ENCODE results near the gene KRTAP12-3.
"Not testable (repeated sequence)": the region's sequence is repeated elsewhere in the genome, so short reads cannot be mapped to it uniquely, and the experiment has no call there.

Gene KRTAP12-3

DNA sequence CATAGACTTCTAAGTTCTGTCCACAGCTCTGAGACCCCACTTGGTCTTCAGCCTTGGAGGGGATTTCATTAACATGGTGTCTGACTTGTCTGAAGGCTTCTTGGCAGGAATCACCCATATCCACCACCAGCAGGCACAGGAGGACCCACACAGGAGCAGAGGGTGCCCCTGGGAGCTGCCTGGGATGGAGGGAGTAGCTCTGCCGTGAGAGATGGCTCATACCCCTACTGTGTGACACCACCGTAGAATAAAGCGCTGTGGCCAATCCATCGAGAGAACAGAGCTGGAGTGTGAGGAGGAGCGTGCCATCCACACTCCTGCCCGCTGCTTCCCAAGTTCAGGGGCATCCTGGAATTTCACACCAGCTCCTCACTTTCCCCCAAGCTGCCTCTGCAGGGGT is 27.3 kb downstream of the KRTAP12-3 start:
- DNase-seq (ENCODE audit: low spot score): not testable (repeated sequence)

GRCh38 chr21:44686000-44686781 is 28.5 kb downstream of the KRTAP12-3 start:
- no peak for DNase-seq (ENCODE audit: low spot score)

GRCh38 chr21:44686843-44687561 is 29.3 kb downstream of the KRTAP12-3 start:
- no peak for DNase-seq (ENCODE audit: low spot score)

- DNase-seq (ENCODE audit: low spot score): no peak
Measured at GRCh38 chr21:44687671-44688070, 29.9 kb downstream of the KRTAP12-3 start.

GRCh38 chr21:44689740-44690139 is 32.0 kb downstream of the KRTAP12-3 start:
- not testable (repeated sequence) for DNase-seq (ENCODE audit: low spot score)

DNA sequence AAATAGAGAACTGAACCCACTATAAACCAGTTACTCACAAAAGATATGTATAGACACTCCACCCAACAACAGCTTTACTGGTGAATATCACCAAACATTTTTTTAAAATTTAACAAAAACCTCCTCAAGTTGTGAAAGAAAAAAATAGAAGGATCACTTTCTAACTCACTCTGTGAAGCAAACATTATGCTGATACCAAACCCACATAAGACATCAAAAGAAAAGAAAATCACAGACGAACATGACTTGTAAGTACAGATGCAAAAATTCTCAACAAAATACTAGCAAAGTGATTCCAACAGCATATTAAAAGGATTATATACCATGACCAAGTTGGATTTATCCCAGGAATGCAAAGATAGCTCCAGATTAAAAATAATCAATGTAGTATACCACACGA is 34.0 kb downstream of the KRTAP12-3 start:
- DNase-seq (ENCODE audit: low spot score): no peak

- no peak for DNase-seq (ENCODE audit: low spot score)
Measured at GRCh38 chr21:44692798-44693512, 35.2 kb downstream of the KRTAP12-3 start.

- DNase-seq (ENCODE audit: low spot score): no peak
Measured at GRCh38 chr21:44694776-44695175, 37.0 kb downstream of the KRTAP12-3 start.

DNA sequence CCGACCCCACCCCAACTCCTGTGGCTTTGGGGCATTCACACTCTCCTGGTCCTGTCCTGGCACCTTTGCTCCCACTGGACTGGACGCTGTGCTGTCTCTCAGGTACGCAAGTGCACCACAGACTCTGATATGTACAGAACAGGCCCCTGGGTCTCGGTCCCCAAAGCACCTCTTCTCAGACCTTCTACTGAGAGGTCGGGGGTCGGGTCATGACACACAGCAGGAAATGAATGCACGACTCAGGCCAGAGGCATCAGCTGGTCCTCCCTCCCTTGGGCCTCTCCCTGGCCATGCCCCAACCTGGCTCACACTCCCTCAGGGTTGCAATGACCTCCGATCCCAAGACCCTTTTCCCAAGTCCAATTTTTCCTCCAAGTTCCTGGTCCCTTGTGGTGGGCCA is 37.5 kb downstream of the KRTAP12-3 start:
- no peak for DNase-seq (ENCODE audit: low spot score)

GRCh38 chr21:44695641-44696040 is 37.9 kb downstream of the KRTAP12-3 start:
- DNase-seq (ENCODE audit: low spot score): no peak

GRCh38 chr21:44696572-44696971 is 38.8 kb downstream of the KRTAP12-3 start:
- no peak for DNase-seq (ENCODE audit: low spot score)

GRCh38 chr21:44697172-44697810 is 39.6 kb downstream of the KRTAP12-3 start, which contains the start of gene KRTAP10-12:
KRTAP10-12 (plus strand) TSS chr21:44697172; CDS start chr21:44697202, 30 bp downstream.
- peak; percentile 57 for DNase-seq (ENCODE audit: low spot score)

- DNase-seq (ENCODE audit: low spot score): no peak
Measured at GRCh38 chr21:44697811-44698734, 40.3 kb downstream of the KRTAP12-3 start.

- DNase-seq (ENCODE audit: low spot score): no peak
Measured at GRCh38 chr21:44699502-44700001, 41.8 kb downstream of the KRTAP12-3 start.

GRCh38 chr21:44700101-44701022 is 42.6 kb downstream of the KRTAP12-3 start:
- DNase-seq (ENCODE audit: low spot score): no peak

DNA sequence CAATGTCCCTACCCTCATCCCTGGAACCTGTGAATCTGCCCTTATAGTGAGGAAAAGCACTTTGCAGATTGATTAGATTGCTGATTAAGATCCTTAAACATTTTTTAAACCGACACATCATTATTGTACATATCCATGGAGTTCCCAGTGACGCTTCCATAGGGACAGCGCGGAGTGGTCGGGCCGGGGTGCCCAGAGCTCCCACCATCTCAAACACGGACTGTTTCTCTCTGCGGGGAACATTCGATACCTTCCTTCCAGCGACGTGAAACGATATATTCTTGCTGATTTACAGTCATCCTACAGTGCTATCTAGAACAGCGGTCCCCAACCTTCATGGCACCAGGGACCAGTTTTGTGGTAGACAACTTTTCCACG is 43.3 kb downstream of the KRTAP12-3 start:
- DNase-seq (ENCODE audit: low spot score): no peak

- no peak for DNase-seq (ENCODE audit: low spot score)
Measured at GRCh38 chr21:44701541-44701940, 43.8 kb downstream of the KRTAP12-3 start.

DNA sequence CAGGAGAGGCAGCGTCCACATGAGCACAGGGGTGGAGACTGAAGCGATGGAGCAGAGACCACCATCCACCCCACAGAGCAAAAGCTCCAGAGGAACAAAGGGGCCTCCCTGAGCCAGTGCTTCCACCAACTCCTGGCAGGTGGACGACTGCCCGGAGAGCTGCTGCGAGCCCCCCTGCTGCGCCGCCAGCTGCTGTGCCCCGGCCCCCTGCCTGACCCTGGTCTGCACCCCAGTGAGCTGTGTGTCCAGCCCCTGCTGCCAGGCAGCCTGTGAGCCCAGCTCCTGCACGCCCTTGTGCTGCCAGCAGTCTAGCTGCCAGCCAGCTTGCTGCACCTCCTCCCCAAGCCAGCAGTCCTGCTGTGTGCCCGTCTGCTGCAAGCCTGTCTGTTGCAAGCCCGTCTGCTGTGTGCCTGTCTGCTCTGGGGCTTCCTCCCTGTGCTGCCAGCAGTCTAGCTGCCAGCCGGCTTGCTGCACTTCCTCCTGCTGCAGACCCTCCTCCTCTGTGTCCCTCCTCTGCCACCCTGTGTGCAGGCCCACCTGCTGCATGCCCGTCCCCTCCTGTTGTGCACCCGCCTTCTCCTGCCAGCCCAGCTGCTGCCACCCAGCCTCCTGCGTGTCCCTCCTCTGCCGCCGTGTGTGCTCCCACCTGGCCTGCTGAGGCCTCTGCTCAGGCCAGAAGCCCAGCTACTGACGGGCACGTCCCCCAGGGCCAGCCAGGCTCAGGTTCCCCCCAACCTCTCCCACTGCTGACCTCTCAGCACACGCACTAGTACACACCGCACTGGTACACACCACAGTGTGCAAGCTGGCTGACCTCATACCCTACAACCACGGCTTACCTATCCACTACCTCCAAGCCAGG is 44.6 kb downstream of the KRTAP12-3 start:
- DNase-seq (ENCODE audit: low spot score): peak; percentile 52

Measured in cerebellar cortex (tissue), 1 donor.